NCI-H748 treated with DMSO at 0.1 percent for 48 hours (cell line): ENCODE data around the gene CACNA1E.

ENCODE experiments used
- DNase-seq: peaks from one replicate; lab custom pipeline; 2025; lab: John Stamatoyannopoulos, UW

The CACNA1E gene

DNA sequence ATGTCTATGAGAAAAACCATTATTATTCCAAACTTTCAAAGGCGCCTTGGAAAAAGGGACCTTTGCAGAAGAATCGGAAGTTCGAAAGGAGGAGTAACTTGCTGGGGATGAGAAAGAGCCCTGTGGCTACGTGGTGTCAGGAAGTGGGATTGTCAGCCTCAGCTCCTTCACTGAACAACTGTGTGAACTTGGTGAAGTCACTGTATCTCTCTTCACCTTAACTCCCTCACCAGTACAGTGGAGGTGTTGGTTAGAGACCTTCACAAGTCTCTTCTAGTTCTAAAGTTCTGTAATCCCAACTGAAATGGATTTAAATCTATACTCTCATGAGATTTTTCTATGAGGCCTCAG lies 285.6 kb downstream of the CACNA1E start:
- DNase-seq: no peak

DNA sequence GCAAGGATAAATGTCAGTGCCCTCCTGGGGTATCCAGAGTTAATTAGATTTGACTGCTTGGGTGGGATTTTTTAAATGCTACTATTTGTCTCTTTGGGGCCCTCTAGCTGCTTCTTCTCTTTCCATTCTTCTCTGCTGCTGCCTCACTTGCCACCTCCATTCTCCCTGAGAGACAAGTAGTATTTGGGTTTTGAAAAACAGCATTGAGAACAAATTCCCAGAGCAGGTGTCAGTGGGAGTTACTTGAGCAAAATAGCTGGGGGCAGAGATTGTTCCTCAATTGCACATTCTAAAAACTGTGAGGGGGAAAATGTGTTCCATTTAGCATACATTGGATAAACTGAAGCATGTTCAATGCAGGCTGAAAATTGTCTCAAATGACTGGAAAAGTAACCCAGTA lies 286.5 kb downstream of the CACNA1E start:
- no peak for DNase-seq

DNA sequence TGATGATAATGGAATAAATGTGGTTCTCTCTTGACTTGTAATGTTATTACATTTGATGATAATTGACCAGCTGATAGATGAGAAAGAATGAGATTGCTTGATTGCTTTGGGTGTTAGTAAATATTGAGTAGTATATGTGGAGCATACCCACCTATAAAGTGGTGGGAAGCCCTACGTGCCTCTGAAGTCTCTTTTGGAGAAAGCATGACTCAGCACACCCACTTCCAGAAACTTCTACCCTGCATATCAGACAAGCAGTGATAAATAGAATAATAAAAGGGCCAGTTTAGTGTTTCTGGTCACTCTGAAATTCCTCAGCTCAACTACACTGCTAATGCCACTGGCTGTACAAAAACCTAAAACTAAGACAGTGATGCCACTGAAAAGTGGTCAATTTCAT lies 289.4 kb downstream of the CACNA1E start:
- no peak for DNase-seq

DNA sequence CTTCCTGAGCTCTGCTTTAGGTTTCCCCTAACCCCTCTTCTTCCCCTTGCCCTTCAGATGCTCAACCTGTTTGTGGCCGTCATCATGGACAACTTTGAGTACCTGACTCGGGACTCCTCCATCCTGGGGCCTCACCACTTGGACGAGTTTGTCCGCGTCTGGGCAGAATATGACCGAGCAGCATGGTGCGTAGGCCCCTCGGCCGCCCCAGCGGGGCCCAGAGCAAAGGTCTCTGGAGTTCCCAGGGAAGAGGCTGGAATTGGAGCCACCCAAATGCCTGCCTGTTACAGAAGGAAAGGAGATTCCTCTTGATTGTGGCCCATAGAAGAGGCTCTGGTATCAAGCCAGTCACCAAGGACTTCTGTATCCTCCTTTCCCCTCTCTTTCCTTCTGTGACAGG lies 292.7 kb downstream of the CACNA1E start:
- no peak for DNase-seq

DNA sequence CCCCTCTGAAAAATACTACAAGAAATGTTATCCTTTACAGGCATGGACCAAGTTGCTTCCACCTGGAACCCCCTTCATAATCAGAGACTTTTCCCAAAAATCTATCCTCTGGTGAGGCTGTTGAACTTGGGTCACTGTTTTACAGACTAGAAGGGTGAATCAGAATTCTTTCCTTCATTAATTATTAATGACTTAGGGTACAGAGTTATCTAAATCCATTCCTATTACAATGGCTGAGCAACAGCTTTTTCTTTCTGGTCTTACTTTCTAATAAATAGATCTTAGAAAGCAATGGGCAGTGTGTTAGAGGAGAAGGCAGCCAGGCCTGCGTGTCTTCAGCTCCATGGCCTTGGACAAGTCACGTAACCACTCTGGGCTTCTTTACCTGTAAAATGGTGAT lies 294.0 kb downstream of the CACNA1E start:
- DNase-seq: no peak

DNA sequence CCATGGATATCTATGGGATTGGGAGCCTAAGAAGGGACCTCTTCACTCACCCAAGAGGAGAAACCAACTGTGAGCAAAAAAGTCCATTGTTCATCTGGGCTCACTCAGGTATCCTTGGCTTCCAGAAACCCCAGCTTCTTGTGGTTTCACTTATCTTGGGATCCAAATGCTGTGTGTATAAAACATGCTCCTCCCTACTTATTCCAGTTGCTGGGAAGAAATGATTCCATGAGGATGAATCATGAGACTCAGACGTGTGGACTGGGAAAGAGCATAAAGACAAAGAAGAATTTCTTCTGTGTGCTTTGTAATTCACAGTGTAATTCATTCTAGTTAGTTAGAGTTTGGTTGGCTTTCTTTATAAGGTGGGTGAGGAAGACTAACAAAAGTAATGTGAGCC lies 294.5 kb downstream of the CACNA1E start:
- no peak for DNase-seq

DNA sequence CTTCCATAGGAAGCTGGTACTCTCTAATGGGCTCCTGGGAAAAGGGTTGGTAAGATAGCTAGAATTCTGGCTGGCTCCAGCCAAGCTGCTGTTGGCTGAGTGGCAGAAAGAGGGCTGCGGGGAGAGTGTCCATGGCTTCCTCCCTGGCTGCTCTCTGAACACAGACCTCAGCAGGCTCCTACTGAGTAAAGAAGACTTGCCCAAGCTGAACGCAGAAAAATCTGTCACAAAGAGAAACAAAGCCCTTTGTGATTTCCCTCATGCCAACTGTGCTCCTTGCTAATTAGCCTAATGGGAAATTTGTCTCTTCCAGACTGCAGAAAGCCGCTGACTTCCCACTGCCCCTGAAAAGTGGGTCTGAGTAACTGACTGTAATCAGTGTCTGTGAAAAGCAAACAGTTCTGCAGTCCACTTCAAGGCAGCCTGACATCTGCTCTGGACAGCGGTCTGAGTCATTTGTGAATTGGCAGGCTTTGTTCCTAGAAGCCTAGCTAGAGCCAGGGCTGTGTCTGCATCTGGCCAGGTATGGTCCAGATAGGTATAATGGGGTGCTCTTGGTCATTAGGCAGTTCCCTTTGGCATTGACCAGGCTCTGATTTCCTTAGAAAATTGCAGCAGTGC lies 295.4 kb downstream of the CACNA1E start:
- DNase-seq: peak; percentile 17

DNA sequence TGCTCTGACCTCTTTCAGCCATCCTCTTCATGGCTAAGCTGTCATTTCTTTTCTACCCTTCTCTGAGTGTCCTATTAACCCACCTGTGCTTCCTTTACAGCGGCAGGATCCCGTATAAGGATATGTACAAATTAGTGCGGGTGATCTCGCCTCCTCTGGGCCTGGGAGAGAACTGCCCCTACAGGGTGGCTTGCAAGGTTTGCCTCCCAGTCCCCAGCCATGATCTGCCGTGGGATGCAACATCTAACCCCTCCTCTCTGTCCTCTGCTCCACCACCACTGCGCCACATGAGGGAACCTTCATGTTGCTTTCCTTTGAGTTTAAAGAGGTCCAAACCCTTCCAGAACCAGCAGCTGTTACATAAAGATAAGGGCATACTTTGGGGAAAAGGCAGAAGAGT lies 296.0 kb downstream of the CACNA1E start:
- no peak for DNase-seq

DNA sequence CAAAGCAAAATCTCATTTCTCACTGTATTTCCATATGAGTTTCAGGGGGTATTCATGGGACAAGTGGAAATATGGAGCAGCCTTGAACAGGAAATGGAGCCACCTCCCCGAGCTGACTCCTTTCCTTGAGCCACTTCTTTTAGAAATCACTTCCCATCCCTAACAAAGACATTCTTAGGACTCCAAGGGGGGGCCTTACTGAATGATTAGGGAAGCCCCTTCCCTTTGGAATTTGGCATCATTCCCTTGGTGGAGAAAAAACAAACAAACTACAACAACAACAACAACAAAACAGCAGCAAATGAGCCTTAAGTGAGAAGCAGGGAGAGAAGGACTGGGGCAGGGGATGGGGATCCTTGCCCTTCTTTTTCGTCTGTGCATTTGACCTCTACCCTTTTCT lies 299.9 kb downstream of the CACNA1E start:
- DNase-seq: no peak

DNA sequence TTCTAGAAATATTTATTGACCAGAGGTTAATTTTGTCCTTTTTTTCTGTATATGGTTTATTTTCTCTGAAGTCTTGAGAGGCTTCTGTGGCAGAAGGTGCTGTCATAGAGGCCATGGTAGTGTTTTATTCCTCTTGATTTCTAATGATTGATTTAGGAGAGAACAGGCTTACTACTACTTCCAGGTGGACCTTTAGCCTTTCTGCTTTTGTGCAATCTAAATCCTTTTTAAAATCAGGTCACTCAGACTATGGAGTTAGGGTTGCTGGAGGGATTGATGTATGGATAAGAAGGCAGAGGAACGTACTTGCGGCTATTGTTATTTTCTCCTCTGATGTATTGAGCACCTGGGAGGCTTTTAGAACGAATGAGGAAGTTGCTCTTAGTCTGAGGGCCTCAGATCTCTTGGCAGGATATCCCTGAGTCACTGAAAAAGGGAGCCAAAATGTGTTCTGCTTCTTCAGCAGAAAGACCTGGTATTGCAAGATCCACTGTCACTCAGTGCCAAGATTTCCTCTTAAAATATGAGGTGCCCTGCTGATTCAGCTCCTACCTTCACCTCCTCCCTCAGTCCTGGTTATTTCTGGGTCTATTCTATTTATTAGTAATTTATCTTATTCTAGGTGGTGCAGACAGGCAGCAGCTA lies 300.8 kb downstream of the CACNA1E start:
- DNase-seq: no peak

DNA sequence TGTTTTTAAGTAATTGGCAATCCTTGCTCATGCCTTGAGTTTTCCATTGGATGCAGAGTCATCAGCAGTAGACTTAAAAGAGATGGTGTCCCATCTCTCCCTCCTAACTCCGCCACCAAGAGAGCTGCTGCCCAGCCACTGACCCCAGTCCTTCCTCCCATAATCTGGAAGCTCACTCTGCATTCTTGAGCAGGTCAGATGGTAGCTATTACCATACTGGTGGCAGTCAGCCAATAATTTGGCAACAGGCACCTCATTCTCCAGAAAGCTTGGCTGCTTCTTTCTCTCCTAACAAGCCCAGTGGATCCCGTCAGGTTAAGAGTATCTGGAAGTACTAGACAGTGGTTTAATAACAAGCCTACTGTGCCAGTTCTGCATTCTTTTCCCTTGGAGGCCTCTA lies 306.1 kb downstream of the CACNA1E start:
- DNase-seq: no peak

DNA sequence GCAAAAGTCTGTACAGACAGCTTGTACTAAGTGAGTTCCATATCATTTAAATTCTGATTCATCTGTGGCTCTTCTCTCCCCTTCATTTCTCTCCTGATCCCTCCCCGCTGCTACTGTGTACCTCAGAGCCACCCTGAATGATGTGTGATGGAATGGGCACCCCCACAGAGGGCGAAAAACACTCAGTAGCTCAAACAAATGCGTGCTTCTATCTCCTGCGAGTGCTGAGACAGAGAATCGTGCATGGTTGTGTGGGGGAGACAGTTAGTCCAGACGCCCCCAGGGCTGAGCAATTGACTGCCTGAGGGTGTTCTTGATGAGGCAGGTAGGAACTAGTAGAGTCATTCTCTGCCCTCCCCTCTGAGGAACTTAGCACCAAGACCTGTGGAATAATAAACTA lies 308.4 kb downstream of the CACNA1E start:
- DNase-seq: no peak

DNA sequence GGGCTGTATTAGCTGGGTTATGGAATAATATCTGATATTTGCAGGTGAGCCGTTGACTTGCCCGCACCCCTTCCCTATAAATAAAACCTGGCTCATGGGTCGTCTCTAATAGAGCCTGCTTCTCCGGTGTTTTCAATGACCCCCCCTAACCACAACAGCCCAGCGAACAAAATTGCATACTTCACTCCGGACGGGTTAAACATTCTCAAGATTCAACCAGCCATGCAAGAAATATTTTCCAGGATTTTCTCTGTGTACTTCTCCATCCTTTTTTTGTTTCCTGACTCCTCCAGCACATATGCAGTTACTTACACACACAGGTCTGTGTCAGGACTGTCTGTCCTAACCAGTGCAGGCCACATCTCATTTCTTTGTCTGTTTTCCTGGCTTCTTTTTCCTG lies 310.5 kb downstream of the CACNA1E start:
- DNase-seq: no peak

DNA sequence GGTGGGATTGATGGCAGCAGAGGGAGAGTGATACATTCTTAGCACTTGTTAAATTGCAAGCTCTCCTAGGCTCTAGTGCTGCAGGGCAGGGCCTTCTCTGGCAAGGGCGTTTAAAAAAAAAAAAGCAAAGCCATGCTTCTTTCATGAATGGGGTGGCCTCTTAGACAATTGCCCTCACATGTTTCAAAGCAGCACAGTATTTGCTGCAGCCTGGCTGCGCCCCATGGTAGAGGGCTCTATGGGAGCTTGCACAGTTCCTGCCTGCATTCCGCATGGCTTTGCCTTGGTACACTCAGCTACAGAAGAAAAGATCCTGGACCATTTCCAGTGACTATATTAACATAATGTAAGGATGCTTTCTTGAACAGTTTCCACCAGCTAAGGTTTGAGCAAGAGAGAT lies 311.0 kb downstream of the CACNA1E start:
- no peak for DNase-seq

DNA sequence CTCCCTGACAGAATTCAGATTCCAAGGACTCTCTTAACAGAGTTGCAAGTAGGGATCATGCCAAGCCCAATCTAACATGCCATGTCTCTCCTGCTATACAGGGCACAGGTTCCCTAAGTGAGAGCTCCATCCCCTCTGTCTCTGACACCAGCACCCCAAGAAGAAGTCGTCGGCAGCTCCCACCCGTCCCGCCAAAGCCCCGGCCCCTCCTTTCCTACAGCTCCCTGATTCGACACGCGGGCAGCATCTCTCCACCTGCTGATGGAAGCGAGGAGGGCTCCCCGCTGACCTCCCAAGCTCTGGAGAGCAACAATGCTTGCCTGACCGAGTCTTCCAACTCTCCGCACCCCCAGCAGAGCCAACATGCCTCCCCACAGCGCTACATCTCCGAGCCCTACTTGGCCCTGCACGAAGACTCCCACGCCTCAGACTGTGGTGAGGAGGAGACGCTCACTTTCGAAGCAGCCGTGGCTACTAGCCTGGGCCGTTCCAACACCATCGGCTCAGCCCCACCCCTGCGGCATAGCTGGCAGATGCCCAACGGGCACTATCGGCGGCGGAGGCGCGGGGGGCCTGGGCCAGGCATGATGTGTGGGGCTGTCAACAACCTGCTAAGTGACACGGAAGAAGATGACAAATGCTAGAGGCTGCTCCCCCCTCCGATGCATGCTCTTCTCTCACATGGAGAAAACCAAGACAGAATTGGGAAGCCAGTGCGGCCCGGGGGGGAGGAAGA lies 315.0 kb downstream of the CACNA1E start:
- DNase-seq: no peak

DNA sequence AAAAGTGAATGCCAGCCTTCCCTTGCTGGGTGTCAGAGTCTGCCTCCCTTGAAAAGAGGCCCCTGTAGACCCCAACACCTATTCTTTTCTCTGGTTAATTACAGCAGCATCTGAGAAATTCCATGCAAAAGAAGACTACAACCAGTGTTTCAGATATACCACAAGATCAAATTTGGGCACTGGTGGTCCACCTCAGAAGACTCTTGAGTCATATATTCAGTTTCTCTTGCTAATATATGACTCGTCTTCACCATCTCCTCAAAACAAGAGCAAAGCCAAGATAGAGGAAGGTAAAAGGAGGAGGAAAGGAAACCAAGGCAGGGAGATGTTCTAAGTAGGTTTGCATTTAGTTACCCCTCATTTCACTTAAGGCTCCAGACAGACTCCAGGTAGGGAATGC lies 318.3 kb downstream of the CACNA1E start:
- no peak for DNase-seq

DNA sequence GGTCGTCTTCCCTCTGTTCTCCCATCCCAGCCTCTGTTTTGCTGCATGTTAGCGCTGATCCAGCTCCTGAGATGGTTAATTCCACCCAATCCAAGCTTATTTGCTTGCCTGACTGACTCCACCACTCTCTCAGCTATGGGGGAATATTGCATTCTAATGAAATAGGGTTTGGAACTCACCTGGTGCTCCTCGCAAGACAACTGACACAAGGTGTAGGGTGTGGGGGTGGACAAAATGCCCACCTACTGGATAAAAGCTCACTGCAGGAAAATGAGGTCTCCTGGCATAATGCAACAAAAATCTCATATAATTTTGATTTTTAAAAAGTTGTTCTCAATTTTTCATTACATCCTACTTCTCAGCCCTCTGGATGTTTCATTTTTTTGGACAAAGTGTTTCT lies 319.1 kb downstream of the CACNA1E start:
- no peak for DNase-seq

DNA sequence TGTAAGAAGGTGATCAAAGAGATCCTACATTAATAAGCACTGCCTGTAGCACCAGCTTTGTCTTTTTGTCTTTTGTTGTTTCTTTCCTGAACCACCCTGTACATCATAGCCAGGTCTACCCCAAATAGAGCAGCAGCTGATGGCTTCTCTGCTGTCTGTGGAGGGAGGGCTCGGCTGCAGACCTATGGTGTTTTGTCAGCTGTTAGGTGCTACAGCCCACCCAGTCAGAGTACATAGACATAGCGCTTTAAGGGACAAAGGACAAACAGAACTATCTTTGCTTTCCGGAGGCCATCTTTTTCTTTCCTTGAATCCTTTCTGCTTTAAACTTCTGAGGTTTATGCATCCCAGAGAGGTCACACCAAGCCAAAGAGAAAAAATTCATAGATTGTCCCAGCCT lies 320.1 kb downstream of the CACNA1E start:
- no peak for DNase-seq

DNA sequence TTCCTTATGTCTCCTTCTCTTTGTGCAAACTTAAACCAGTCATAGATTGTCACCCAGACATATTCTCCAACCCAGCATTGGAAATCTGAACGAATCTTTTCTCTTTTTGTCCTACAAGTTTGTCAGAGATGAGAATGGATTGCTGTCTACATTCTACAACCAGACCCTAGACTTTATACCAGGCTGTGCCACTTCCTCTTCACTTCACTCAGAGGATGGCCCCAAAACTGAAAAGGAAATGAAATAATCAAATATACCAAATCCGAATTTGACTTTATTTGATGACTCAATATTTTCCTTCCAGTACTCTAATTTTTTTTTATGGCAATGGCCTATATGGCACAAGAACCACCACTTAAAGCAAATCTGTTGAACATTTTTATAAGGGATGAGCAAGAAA lies 321.7 kb downstream of the CACNA1E start:
- no peak for DNase-seq

DNA sequence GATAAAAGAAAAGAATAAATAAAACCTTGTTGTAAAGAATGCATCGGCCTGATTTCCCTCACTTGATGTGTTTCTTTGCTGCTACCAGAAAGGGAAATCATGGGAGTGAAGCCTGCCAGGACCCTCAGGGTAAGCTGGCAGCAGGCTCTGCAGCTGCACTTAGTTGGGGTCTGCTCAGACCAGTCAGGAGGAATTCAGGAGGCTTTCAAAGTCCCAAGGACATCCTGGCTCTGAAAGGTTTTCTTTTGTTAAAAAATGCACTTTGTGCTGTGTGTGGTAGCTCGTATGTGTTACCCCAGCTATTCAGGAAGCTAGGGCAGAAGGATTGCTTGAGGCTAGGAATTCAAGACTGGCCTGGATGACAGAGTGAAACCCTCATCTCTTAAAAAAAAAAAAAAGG lies 323.4 kb downstream of the CACNA1E start:
- DNase-seq: no peak

DNA sequence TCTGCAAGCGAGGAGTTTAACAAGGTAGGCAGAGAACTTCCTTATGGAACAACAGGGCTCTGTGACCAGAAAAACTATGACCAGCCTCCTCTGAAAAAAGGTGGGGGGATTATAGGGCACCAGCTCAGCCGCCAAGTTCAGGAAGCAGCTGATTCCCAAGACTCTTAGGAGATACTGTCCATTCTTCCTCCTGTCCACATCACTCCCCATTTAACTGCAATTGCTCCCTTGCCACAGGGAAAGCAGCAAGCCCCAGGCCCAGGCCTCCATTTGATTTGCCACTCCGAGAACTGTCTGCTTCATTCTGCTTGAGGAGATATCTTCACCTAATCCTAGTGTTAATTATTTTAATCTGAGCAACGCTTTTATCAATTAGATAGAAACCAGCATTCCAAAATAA lies 323.9 kb downstream of the CACNA1E start:
- DNase-seq: no peak

DNA sequence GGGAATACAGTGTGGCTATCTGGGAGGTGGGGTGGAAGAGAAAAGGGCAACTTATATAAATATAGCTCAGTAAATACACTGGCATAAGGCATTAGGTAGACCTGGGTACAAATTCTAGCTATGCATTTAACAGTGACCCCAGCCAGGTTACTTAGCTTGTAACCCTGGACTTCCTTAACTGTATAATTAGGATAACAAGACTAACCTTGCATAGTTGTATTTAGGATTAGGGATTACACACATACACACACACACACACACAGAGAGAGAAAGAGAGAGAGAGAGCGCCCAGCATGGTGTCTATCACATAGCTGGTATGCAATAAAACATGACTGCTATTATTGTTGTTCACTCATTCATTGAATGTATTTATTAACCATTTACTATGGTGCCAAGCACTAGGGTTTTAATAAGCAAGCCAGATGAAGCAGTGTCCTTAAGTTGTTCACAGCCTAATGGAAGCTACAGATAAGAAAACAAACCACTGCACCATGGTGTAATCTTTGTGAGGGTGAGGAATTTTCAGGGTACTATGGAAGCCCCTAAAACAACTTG lies 326.8 kb downstream of the CACNA1E start:
- DNase-seq: no peak

DNA sequence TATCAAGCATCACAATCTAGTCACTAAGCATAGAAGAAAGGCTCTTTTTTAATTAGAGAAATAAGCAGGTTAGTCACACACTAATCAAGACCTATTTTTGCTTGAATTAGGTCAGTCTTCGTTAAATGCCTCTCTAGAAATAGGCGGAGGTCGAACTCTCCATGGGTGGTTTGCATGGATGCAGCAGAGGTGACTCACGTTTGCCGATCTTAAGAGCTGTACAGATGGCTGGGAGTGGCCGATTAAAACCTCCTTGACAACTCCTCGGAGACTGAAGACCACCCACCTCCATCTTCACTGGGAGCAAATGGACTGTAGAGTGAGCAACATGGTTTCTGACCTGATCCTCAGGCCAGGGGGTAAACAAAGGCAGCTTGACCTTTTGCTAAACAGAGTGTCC lies 328.9 kb downstream of the CACNA1E start:
- DNase-seq: no peak
